ENCODE measurements around the gene CEACAM5. TPM values are rescaled to one million over a fixed set of nuclear protein-coding genes. Genes with fewer than 3 reads are reported as not detected.
"Not testable (repeated sequence)": the region's sequence is repeated elsewhere in the genome, so short reads cannot be mapped to it uniquely, and the experiment has no call there.

CEACAM5 gene
- total RNA-seq, 1 donor from 2014 or later, result not detected

DNA sequence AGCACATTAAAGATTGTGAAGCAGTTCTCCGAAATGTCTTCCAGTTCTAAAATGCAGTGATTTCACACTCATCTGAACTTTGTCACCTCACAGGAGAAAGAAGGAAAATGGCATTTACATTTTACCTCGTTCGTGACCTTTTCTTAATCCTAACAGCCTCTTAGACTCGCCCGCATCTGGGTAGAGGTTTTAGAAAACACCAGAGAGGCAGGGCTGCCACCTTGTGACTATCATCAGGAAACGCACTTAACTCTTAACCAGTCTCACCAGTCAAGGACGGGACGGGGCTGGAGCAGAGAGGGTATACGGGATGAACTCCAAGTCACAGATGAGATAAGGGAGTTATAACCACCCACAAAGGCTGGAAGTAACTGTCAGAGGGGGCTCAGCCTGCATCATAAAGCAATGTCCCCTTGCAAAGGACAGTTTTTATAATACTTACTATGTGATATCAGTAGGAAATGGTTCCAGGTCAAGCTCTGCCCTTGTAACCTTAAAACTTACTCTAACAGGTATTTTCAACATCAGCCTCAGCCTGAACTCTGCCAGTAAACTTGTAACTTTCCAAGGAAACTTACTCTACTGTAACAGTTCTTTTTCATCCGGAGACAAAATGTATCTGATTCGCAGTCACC, 38.3 kb downstream of the CEACAM5 start:
- TF ChIP-seq, protein P1, sequence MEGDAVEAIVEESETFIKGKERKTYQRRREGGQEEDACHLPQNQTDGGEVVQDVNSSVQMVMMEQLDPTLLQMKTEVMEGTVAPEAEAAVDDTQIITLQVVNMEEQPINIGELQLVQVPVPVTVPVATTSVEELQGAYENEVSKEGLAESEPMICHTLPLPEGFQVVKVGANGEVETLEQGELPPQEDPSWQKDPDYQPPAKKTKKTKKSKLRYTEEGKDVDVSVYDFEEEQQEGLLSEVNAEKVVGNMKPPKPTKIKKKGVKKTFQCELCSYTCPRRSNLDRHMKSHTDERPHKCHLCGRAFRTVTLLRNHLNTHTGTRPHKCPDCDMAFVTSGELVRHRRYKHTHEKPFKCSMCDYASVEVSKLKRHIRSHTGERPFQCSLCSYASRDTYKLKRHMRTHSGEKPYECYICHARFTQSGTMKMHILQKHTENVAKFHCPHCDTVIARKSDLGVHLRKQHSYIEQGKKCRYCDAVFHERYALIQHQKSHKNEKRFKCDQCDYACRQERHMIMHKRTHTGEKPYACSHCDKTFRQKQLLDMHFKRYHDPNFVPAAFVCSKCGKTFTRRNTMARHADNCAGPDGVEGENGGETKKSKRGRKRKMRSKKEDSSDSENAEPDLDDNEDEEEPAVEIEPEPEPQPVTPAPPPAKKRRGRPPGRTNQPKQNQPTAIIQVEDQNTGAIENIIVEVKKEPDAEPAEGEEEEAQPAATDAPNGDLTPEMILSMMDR (IDR thresholded peaks at IDR 0.05; ENCODE audit: insufficient read depth, low read length, poor library complexity, severe bottlenecking), result peak; percentile 54

DNA sequence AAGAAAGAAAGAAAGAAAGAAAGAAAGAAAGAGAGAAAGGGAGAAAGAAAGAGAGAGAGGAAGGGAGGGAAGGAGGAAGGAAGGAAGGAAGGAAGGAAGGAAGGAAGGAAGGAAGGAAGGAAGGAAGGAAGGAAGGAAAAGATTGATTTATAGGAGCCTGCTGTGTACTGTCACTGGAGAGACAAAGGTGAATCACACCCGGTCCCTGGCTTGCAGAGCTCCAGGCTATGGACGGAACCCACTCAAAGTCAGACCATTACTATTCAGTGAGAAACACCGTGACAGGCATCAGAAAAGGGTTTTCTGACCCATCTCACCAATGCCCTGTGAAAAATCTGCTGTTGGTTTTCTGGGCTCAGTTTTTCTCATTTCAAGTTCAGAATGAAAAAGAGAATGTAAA, 39.6 kb downstream of the CEACAM5 start:
- H3K36me3 ChIP-seq (ENCODE audit: control insufficient read depth, insufficient read depth, low read length), result no peaks in the 10 kb centered on the region
- no peak overlapping the region for H3K4me3 ChIP-seq (ENCODE audit: low read depth, low read length)
- DNase-seq (ENCODE audit: low read depth), result no peak
- TF ChIP-seq, protein P1 (IDR thresholded peaks at IDR 0.05; ENCODE audit: insufficient read depth, low read length, poor library complexity, severe bottlenecking), result no peak
- H3K27me3 ChIP-seq (ENCODE audit: control insufficient read depth, insufficient read depth, low read length), result peaks cover 10% of the 10 kb centered on the region

More for the DNA sequence above, 38.3 kb downstream of the CEACAM5 start:
- peaks cover 10% of the 10 kb centered on the region for H3K27me3 ChIP-seq (ENCODE audit: control insufficient read depth, insufficient read depth, low read length)
- no peak overlapping the region for H3K4me3 ChIP-seq (ENCODE audit: low read depth, low read length)
- no peaks in the 10 kb centered on the region for H3K36me3 ChIP-seq (ENCODE audit: control insufficient read depth, insufficient read depth, low read length)
- no peak for DNase-seq (ENCODE audit: low read depth)

DNA sequence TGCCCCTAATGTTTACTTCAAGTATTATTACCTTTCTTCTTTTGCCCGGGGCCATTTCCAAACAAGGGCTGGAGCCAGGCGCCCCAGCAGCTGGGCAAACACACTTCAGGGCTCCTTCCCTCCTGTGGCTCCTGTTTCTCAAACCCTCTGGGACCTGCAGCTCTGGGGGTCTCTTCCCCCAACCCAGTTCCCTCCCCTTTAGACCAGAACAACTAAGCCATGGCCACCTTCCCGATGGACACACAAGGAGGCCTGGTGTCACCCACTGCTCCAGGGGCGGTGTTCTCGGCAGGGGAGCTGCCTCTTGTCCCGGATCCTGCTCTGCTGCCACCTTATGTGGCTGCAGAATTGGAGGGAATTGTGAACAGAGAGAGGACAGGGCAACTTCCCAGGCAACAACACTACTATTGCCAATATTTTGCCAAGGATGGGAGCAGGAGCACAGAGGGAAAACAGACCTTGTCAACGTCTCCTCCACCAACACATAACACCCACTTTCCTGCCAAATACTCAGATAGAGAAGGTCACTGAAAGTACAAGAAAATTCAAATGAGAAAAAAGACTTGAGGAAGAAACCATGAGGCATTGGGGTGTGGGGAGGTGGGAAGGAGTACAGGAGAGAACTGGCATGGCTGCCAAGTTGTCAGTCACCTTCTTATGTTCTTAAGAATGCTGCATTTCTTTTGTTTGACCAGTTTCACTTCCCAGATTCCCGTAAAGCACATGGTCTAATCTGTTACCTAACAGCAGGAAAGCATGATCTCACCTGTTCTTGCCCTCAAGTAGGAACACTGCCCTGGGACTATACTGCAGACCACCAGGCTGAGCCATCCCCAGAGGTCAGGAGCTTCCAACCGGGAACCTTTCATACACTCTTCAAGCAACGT, 42.1 kb downstream of the CEACAM5 start:
- not testable (repeated sequence) for DNase-seq (ENCODE audit: low read depth); H3K4me3 ChIP-seq (ENCODE audit: low read depth, low read length); H3K36me3 ChIP-seq (ENCODE audit: control insufficient read depth, insufficient read depth, low read length)
- peaks cover 10% of the 10 kb centered on the region for H3K27me3 ChIP-seq (ENCODE audit: control insufficient read depth, insufficient read depth, low read length)

DNA sequence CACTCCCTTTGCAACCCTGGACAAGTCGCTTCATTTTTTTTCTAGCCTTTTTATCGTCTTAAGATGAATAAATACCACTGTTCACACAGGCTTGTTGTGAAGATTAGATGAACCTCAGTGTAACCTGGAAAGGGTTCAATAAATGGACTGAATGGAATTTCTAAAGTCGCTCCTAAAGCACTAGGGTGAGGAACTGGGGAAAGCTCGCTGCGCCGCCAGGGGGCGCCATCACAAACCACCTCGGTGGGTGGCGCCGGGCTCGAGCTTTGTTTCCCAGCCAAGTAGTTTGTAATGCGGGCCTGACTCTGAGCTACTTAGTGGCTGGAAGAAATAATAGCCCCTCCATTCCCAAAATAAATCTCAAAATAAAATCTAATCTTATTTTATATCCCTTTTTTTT, 44.7 kb downstream of the CEACAM5 start:
- H3K27me3 ChIP-seq (ENCODE audit: control insufficient read depth, insufficient read depth, low read length), result no peaks in the 10 kb centered on the region
- TF ChIP-seq, protein P1 (IDR thresholded peaks at IDR 0.05; ENCODE audit: insufficient read depth, low read length, poor library complexity, severe bottlenecking), result peak; percentile 63
- no peak for DNase-seq (ENCODE audit: low read depth)
- H3K36me3 ChIP-seq (ENCODE audit: control insufficient read depth, insufficient read depth, low read length), result no peaks in the 10 kb centered on the region
- H3K4me3 ChIP-seq (ENCODE audit: low read depth, low read length), result no peak overlapping the region

DNA sequence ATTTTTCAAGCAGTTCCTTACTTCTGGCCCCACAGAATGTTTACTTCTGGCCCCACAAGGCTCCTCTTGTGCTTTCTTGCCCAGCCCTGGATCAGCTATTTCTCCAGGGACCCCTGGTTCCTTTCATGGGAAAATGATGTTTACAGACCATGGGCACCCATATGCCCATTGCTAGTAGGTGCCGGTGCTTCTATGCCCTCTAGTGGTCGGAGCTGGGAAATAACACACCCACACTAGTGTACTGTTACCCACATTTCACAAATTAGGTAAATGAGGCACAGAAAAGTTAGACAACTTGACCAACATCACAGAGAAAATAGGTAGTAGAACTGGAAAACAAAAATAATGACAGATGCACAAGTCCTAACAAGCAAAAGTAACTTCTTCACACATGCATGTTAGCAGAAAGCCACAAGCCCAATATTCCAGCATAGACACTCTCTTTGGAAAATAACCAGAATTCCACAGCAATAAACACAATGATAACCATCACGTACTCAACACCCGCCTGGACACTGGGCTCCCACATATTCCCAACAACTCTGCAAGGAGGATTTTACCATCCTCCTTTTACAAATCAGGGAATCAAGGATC, 45.6 kb downstream of the CEACAM5 start:
- H3K36me3 ChIP-seq (ENCODE audit: control insufficient read depth, insufficient read depth, low read length), result no peaks in the 10 kb centered on the region
- no peak overlapping the region for H3K4me3 ChIP-seq (ENCODE audit: low read depth, low read length)
- no peak for DNase-seq (ENCODE audit: low read depth)
- TF ChIP-seq, protein P1 (IDR thresholded peaks at IDR 0.05; ENCODE audit: insufficient read depth, low read length, poor library complexity, severe bottlenecking), result peak; percentile 77
- H3K27me3 ChIP-seq (ENCODE audit: control insufficient read depth, insufficient read depth, low read length), result no peaks in the 10 kb centered on the region

DNA sequence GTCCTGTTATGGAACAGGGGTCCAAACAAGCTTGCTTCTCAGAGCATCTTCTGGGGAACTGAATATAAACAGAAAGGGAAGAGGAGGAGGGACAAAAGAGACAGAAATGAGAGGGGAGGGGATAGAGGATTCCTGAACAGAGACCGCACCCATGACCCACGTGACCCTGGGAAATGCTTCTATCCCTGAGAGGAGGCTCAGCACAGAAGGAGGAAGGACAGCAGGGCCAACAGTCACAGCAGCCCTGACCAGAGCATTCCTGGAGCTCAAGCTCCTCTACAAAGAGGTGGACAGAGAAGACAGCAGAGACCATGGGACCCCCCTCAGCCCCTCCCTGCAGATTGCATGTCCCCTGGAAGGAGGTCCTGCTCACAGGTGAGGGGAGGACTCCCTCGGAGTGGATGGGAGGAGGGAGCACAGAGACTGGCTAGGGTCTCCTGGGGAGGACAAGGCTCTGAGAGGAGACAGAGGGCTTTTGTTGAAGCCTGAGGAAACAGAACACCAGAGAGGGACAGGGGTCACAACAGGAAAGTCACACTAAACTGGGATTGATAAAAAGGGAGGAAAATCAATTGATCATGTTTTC, 47.0 kb downstream of the CEACAM5 start, which contains the start of gene CEACAM6:
CEACAM6 (plus strand) TSS at position 203 of the 586 bp plus-strand sequence; CDS start at position 312, 109 bp downstream.
- H3K36me3 ChIP-seq (ENCODE audit: control insufficient read depth, insufficient read depth, low read length), result no peaks in the 10 kb centered on the region

More for the DNA sequence above, 47.0 kb downstream of the CEACAM5 start, which contains the start of gene CEACAM6:
- TF ChIP-seq, protein P1 (IDR thresholded peaks at IDR 0.05; ENCODE audit: insufficient read depth, low read length, poor library complexity, severe bottlenecking), result no peak
- DNase-seq (ENCODE audit: low read depth), result no peak
- H3K27me3 ChIP-seq (ENCODE audit: control insufficient read depth, insufficient read depth, low read length), result no peaks in the 10 kb centered on the region
- no peak within 1 kb of the TSS for H3K4me3 ChIP-seq (ENCODE audit: low read depth, low read length)

Data from kidney epithelial cell (primary cell).